GM12865 (cell line): ENCODE results near the gene CSK.
A peak's percentile ranks its signal among the peaks of the same experiment; 100 is the strongest.

Experiments used
- DNase-seq: peaks from one replicate; pipeline ENCODE4 v3.0.0; 2010; ENCODE audit warnings: low read depth
- H3K4me3 ChIP-seq: 2 replicates; pipeline ENCODE4 v1.5.1; 2011; ENCODE audit warnings: mild to moderate bottlenecking, low read depth, low read length, control low read depth
- TF ChIP-seq, protein P1 (sequence below): IDR thresholded peaks from 2 replicates; pipeline ENCODE4 v1.5.1; 2011; ENCODE audit warnings: low read length, control low read depth, low read depth, inconsistent platforms; ENCODE audit not compliant: insufficient read depth; ENCODE audit errors: missing control alignments

CSK gene

DNA sequence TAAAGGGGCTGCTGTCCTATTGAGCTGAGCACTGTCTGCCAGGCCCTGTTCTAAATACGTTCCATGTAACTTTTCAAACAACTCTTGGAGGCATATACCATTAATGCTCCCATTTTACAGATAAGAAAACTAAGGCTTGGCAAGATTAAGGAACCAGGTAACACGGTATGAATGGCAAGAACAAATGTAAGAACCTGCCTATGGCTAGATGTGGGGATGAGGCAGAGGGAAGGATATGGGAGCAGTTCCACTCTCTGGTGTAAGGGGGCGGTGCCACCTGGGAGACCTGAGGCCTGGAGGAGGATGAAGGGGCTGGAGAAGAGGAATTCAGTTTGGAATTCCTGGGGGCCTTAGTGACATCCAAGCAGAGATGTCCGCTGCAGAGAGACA, 27.0 kb downstream of the CSK start:
- TF ChIP-seq, protein P1, sequence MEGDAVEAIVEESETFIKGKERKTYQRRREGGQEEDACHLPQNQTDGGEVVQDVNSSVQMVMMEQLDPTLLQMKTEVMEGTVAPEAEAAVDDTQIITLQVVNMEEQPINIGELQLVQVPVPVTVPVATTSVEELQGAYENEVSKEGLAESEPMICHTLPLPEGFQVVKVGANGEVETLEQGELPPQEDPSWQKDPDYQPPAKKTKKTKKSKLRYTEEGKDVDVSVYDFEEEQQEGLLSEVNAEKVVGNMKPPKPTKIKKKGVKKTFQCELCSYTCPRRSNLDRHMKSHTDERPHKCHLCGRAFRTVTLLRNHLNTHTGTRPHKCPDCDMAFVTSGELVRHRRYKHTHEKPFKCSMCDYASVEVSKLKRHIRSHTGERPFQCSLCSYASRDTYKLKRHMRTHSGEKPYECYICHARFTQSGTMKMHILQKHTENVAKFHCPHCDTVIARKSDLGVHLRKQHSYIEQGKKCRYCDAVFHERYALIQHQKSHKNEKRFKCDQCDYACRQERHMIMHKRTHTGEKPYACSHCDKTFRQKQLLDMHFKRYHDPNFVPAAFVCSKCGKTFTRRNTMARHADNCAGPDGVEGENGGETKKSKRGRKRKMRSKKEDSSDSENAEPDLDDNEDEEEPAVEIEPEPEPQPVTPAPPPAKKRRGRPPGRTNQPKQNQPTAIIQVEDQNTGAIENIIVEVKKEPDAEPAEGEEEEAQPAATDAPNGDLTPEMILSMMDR = peak; percentile 1

GRCh38 chr15:74809242-74809641, 27.4 kb downstream of the CSK start:
- no peak overlapping the region for H3K4me3 ChIP-seq
- no peak for DNase-seq
- TF ChIP-seq, protein P1 = no peak

More for the DNA sequence above, 27.0 kb downstream of the CSK start:
- no peak for DNase-seq
- H3K4me3 ChIP-seq = no peak overlapping the region

DNA sequence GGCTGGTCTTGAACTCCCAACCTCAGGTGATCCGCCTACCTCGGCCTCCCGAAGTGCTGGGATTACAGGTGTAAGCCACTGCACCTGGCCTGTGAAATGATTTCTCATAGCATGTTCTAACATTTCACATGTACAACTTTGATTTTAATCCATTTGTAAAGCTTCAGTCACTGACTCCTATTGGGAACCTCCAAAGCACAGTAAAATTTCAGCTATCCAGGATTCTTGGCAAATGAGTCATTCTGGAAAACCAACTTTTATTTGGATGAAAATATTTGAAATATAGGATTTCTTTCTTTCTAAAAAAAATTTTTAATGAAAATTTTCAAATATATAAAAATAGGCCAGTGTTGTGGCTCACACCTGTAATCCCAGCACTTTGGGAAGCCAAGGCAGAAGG, 28.1 kb downstream of the CSK start:
- TF ChIP-seq, protein P1 = no peak
- DNase-seq = no peak

GRCh38 chr15:74812533-74812932, 30.7 kb downstream of the CSK start, which contains the start of gene LMAN1L:
LMAN1L (plus strand) TSS chr15:74812835; CDS start chr15:74812855, 20 bp downstream.
- H3K4me3 ChIP-seq = no peak within 1 kb of the TSS
- TF ChIP-seq, protein P1 = no peak
- DNase-seq = no peak

More for the DNA sequence above, 28.1 kb downstream of the CSK start:
- H3K4me3 ChIP-seq = no peak overlapping the region

- TF ChIP-seq, protein P1 = no peak
- no peak for DNase-seq
- H3K4me3 ChIP-seq = no peak overlapping the region
Observed at GRCh38 chr15:74815121-74815934, 33.4 kb downstream of the CSK start.

DNA sequence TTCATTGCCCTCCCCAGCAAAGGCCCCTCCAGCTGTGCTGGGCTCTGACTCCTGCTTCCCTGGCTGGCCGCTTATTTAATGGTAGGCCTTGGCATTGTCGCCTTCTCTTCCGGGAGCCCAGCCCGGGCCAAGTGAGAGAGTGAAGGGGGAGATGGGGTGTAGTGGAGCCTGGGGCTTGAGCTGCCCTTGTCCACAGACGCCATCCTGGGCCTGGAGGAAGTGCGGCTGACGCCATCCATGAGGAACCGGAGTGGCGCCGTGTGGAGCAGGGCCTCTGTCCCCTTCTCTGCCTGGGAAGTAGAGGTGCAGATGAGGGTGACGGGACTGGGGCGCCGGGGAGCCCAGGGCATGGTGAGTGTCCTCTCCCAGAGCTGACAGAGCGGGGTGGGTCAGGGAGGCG, 34.1 kb downstream of the CSK start:
- TF ChIP-seq, protein P1 = no peak
- H3K4me3 ChIP-seq = no peak overlapping the region
- no peak for DNase-seq
